Measurements from ENCODE around the gene ALDH18A1. TPM values are rescaled to one million over a fixed set of nuclear protein-coding genes. Genes with fewer than 3 reads are reported as not detected.

The ALDH18A1 gene
- total RNA-seq, 2 donors from 2014 or later: 123 to 177 TPM

GRCh38 chr10:95564291-95564690, 92.2 kb downstream of the ALDH18A1 start:
- intact Hi-C loops (cut with DNase I, micrococcal nuclease): no loop called here
- ATAC-seq (no peak), DNase-seq (no peak)

- DNase-seq (no peak), ATAC-seq (no peak)
- intact Hi-C loops (cut with DNase I, micrococcal nuclease): no loop called here
These were observed 94.1 kb downstream of the ALDH18A1 start for GRCh38 chr10:95562341-95562965.

- intact Hi-C loops (cut with DNase I, micrococcal nuclease): no loop called here
- no peak for ATAC-seq
These were observed 94.7 kb downstream of the ALDH18A1 start for GRCh38 chr10:95561864-95562177.

GRCh38 chr10:95561177-95561863, 95.2 kb downstream of the ALDH18A1 start, which contains the start of gene SORBS1:
Gene SORBS1 (minus strand): TSS chr10:95561371. CDS start chr10:95441135, 120,236 bp downstream.
- DNase-seq (peak; percentile 95 to 97), ATAC-seq (peak; percentile 95)
- intact Hi-C loops (cut with DNase I, micrococcal nuclease): no loop called here

More at GRCh38 chr10:95561864-95562177, 94.7 kb downstream of the ALDH18A1 start:
- no peak for DNase-seq

GRCh38 chr10:95560278-95561176, 96.0 kb downstream of the ALDH18A1 start:
- intact Hi-C loops (cut with DNase I, micrococcal nuclease): no loop called here
- peak; percentile 61 to 71 for DNase-seq
- peak; percentile 35 for ATAC-seq

DNA sequence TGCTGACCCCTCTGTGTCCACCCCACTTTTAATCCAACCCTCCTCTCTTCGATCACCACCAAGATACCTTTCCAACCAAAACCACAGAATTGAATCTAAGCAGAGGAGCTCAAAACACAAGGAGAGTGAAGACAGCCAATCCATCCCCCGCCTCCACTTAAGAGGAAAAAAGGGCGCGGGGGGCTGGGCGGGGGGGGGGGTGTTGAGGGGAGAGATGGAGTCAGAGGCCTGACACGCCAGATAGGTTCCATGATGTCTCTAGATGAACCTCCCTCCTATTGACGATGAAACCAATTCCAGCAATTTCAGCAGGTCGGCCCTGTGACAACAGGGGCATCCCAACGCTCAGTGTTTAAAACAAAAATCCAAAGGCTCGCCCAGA, 96.6 kb downstream of the ALDH18A1 start:
- ATAC-seq: no peak
- intact Hi-C loops (cut with DNase I, micrococcal nuclease): no loop called here
- no peak for DNase-seq

- ATAC-seq: no peak
- intact Hi-C loops (cut with DNase I, micrococcal nuclease): no loop called here
- DNase-seq: no peak
These were observed 97.0 kb downstream of the ALDH18A1 start for GRCh38 chr10:95559471-95559870.

GRCh38 chr10:95558593-95559320, 97.8 kb downstream of the ALDH18A1 start:
- intact Hi-C loops (cut with DNase I, micrococcal nuclease): no loop called here
- no peak for ATAC-seq
- no peak for DNase-seq

DNA sequence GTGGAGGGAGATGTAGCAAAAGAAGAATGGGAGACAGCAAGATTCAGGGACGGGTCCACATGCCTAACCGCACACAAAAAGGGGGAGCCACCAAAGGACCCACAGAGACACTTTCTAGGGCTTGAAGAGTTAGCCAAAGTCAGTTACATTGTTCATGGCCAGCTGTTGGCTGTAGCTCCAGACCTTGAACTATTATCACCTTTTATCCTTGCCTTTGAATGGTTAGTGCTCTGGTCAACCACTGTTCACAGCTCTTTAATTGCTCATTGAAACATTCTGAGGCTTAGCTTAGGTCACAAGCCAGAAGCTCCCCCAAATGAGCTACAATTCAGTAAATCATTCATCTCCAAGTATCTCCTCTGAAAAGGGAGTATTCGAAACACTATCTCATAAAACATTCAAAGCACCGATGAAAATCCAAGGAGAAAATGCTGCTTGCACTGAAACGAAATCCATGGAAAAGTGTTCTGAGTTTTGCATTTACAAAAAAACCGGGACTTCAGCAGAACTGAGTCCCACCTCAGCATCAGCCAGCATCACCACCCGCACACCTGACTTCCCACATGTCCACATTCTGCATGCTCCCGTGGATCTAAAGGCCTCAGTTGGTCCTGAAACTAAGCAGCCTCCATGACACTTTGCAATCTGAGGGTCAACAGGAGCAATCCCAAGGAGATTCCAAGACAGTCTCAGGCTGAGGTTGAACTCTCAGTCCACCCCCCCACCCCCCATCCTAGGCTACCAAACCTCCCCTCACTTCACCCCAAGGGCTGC, 99.3 kb downstream of the ALDH18A1 start:
- no peak for ATAC-seq
- intact Hi-C loops (cut with DNase I, micrococcal nuclease): no loop called here
- no peak for DNase-seq

Other genes starting within 250 kb of the ALDH18A1 start
- gene SORBS1, start 95.3 kb downstream of the ALDH18A1 start, total RNA-seq: 100 to 1,000 TPM in 1 of 2 donors, 10 to 100 TPM in 1; 20.6 to 120 TPM
- 10 to 100 TPM; 26.6 to 29.6 TPM for gene TCTN3, start 37.2 kb upstream of the ALDH18A1 start, total RNA-seq
- 10 to 100 TPM in 1 of 2 donors, 1 to 10 TPM in 1; 5.8 to 14.4 TPM for gene ENTPD1, start 99.5 kb upstream of the ALDH18A1 start, total RNA-seq

All from left colon (tissue), 2 donors.